Testis (tissue), 2 donors: ENCODE measurements around the gene OR52M1.

Experiments used
- CTCF ChIP-seq, 3 experiments: fragments of 450-650 bp in 2 of 3; fragments of 200-600 bp in 1 of 3; sonication (generic) in 1 of 3; IDR thresholded peaks; one replicate each; pipeline ENCODE4 v1.5.1; 2016 to 2019; ENCODE audit warnings: antibody characterized with exemption in 3 of 3, mild to moderate bottlenecking in 2 of 3, moderate library complexity in 1 of 3
- POLR2A ChIP-seq: fragments of 450-650 bp; IDR thresholded peaks from one replicate; pipeline ENCODE4 v1.6.1; 2017; ENCODE audit warnings: antibody characterized with exemption, mild to moderate bottlenecking, moderate library complexity

GRCh38 chr11:4577761-4578160, 32.8 kb downstream of the OR52M1 start:
- TF ChIP-seq POLR2A (no peak), CTCF (IDR thresholded peaks at IDR 0.05) (no peak)
